Gastroesophageal sphincter (tissue), 3 donors: ENCODE measurements around the gene PTPN23.

ENCODE experiments used
- EP300 ChIP-seq: sonication (generic); formaldehyde crosslinking; IDR thresholded peaks from one replicate; pipeline ENCODE4 v1.6.1; 2017; ENCODE audit warnings: antibody characterized with exemption, mild to moderate bottlenecking
- POLR2A ChIP-seq, 2 donors: fragments of 450-650 bp; IDR thresholded peaks; one replicate each; pipeline ENCODE4 v1.6.1; 2017; ENCODE audit warnings: antibody characterized with exemption in 2 of 2, mild to moderate bottlenecking in 2 of 2, moderate library complexity in 1 of 2
- TF ChIP-seq, protein P1 (sequence below), 4 experiments: fragments of 200-600 bp in 2 of 4; fragments of 450-650 bp in 2 of 4; sonication (generic) in 1 of 4; IDR thresholded peaks; one replicate each; pipeline ENCODE4 v1.5.1; 2017 to 2019; ENCODE audit warnings: antibody characterized with exemption in 4 of 4, mild to moderate bottlenecking in 2 of 4, moderate library complexity in 2 of 4

DNA sequence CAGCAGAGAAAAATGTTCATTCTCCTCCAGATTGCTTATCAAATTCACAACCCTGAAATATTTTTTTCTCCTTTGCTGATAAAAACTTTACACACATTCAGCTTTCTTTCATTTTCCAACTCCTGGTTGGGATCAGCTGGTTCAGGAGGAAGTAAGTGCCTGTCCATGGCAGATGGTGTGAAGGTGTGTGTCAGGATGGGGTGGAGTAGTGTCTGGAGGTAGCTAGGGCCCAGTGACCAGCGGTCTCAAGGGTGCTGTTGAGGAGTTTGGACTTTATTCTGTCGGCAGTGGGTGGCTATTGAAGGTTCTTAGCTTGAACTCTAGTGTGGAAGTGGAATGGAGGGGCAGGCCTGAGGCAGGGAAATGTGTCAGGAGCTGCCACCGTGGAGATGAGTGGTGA, 46.9 kb upstream of the PTPN23 start:
- no peak for TF ChIP-seq POLR2A (IDR thresholded peaks at IDR 0.05)
- no peak for TF ChIP-seq EP300
- TF ChIP-seq, protein P1, sequence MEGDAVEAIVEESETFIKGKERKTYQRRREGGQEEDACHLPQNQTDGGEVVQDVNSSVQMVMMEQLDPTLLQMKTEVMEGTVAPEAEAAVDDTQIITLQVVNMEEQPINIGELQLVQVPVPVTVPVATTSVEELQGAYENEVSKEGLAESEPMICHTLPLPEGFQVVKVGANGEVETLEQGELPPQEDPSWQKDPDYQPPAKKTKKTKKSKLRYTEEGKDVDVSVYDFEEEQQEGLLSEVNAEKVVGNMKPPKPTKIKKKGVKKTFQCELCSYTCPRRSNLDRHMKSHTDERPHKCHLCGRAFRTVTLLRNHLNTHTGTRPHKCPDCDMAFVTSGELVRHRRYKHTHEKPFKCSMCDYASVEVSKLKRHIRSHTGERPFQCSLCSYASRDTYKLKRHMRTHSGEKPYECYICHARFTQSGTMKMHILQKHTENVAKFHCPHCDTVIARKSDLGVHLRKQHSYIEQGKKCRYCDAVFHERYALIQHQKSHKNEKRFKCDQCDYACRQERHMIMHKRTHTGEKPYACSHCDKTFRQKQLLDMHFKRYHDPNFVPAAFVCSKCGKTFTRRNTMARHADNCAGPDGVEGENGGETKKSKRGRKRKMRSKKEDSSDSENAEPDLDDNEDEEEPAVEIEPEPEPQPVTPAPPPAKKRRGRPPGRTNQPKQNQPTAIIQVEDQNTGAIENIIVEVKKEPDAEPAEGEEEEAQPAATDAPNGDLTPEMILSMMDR (IDR thresholded peaks at IDR 0.05), result no peak
